ENCODE results near the gene BRINP2.

DNA sequence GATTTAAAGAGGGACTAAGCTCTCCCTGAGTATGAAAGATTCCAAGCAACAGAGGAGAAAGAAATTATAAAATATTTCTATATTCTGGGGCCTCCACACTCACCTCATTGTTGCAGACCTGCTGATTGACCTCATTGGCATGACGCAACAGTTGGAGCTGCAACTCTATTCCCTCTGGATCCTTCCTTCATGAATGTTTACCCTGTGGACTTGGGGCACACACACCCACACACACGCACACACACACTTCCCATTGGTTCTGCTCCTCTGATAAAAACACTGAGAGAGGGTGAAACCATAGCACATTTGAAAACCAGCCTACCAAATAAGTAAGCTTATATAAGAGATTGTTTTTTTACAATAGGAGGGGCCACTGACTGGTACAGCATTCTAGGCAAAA, 159.1 kb downstream of the BRINP2 start:
- TF ChIP-seq, protein P1, sequence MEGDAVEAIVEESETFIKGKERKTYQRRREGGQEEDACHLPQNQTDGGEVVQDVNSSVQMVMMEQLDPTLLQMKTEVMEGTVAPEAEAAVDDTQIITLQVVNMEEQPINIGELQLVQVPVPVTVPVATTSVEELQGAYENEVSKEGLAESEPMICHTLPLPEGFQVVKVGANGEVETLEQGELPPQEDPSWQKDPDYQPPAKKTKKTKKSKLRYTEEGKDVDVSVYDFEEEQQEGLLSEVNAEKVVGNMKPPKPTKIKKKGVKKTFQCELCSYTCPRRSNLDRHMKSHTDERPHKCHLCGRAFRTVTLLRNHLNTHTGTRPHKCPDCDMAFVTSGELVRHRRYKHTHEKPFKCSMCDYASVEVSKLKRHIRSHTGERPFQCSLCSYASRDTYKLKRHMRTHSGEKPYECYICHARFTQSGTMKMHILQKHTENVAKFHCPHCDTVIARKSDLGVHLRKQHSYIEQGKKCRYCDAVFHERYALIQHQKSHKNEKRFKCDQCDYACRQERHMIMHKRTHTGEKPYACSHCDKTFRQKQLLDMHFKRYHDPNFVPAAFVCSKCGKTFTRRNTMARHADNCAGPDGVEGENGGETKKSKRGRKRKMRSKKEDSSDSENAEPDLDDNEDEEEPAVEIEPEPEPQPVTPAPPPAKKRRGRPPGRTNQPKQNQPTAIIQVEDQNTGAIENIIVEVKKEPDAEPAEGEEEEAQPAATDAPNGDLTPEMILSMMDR (IDR thresholded peaks at IDR 0.05 in 4 of 5, conservative IDR thresholded peaks at IDR 0.05 in 1 of 5): no peak
- TF ChIP-seq POLR2A (IDR thresholded peaks at IDR 0.05): no peak
